DMS153 (cell line): ENCODE data around the gene APPBP2.
"Not testable (repeated sequence)": the region's sequence is repeated elsewhere in the genome, so short reads cannot be mapped to it uniquely, and the experiment has no call there.

Experiments used
- DNase-seq: peaks from one replicate; lab custom pipeline; 2025; lab: John Stamatoyannopoulos, UW

The APPBP2 gene

DNA sequence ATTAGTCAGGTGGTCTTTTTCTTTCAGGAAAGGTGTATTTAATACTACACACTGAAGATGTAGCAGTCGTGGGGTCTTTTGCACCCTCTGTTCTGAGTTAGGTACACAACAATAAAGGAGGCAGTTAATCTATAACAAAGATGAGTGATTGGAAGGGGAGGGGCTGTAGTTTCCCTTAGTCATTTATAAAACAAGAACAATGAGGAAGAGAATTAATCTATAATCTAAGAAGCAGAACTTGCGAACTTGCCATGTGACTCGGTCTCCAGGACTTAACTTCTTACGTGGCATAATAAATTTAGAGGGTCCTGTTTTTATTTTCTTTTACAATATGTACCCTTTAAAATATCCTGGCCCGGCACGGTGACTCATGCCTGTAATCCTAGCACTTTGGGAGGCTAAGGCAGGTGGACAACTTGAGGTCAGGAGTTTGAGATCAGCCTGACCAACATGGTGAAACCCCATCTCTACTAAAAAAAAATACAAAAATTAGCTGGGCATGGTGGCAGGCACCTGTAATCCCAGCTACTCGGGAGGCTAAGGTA lies 8.6 kb upstream of the APPBP2 start:
- DNase-seq = no peak

- DNase-seq = no peak
Observed at GRCh38 chr17:60534010-60534555, 8.0 kb upstream of the APPBP2 start.

DNA sequence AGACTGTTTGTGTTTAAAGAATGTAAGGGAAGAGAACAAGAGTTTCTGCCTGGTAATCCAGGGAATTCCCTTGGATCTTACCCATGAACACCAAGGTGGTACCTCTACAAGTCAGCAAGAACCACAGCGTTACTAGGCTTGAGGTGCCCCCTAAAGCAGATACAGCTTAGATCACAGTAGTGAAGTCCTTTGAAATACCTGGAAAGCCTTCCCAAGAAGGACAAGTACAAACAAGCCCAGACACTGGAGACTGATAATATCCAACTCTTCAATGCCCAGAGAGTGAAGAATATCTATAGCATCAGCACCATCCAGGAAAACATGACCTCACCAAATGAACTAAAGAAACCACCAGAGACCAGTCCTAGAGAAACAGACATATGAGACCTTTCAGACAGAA lies 3.8 kb upstream of the APPBP2 start:
- DNase-seq = no peak

DNA sequence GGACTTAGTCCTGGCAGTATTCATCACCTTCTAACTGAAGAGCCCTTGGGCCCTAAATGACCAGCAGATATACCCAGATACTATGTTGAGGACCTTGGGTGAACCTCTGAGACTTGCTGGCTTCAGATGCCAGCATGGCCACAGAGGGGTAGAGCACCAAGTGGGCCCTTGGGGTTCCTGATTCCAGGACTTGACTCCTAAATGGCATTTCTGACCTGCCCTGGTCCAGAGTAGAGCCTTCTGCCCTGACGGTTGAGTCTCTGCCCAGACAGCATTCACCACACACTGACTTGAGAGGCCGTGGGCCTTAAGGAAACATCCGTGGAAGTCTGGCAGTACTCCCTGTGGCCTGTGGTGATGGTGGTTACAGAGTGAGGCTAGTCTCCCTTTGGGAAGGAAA lies 2.8 kb upstream of the APPBP2 start:
- DNase-seq = no peak

DNA sequence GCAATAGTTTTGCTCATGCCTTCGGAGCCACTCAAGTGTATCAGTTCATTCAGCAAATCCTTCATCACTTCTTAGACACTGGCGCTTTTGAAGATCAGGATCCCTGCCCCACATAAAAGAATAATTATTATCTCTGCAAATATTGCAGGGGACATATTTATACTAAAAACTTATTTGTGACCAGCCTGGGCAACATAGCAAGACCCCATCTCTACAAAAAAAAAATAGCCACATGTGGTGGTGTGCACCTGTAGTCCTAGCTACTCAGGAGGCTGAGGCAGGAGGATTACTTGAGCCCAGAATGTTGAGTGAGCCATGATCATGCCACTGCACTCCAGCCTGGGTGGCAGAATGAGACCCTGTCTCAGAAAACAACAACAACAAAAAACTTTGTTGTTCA lies 1.7 kb upstream of the APPBP2 start:
- no peak for DNase-seq

DNA sequence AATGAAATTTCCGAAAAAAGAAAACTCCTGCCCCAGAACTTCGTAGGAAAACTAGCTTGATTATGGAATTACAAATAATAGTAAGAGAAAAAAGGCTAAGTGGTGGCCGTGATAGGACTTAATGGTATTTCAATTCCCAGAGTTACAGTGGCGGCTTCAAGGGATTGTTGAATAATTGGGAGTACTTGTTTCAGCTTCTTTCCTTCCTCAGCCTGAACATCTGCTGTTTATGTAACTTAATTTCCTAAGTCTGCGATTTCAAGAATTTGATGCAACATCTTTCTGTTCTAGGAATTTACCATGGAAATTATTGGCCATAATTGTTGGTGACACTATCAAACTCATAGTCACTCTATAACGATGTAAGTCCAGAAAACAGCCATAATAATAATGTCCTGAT lies 684 bp upstream of the APPBP2 start:
- DNase-seq = no peak

DNA sequence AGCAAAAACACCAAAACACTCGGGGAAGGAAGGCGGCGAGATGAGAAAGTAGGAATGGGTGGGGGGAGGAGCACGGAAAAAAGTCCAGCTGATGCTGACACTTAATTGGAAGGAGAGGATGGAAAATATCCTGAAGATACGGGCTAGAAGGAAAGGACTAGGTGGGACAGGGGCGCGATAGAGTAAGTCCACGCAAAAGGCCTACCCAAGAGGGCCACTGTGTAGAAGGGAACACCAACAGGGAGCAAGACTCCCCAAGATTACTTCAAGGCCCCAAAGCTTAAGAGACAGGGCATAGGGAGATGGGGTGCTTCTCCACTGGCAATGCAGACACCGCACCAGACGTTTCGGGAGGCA lies 736 bp downstream of the APPBP2 start:
- DNase-seq = no peak

- DNase-seq = no peak
Observed at GRCh38 chr17:60524463-60525327, 1.3 kb downstream of the APPBP2 start.

DNA sequence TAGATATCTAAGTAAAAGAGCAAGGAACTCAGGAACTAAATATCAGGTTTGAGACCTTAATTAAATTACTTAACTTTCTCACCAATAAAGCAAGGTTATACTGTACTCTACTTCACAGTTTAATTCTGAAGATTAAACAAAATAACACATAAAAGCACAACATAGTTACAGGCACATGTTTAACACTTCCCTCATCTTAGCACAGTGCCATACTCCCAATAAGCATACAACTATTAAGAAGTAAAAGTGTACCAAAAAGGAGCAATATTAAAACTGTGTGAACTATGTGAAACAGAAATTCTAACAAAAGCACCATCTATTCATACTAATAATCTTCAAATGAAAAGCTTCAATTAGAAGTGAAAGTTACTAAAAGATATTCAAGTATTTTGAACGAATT lies 2.2 kb downstream of the APPBP2 start:
- no peak for DNase-seq

- DNase-seq = no peak
Observed at GRCh38 chr17:60522889-60523626, 3.0 kb downstream of the APPBP2 start.

DNA sequence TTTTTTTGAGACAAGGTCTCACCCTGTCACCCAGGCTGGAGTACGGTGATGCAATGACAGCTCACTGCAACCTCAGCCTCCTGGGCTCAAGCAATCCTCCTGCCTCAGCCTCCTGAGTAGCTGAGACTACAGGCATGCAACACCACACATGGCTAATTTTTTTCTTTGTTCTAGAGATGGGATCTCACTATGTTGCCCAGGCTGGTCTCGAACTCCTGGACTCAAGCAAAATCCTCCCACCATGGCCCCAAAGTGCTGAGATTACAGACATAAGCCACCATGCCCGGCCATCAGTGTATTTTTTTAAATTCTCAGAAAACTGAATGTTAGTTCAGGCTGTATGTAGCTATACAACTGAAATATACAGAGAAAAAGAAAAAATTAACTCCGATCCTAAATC lies 6.2 kb downstream of the APPBP2 start:
- DNase-seq = no peak

- not testable (repeated sequence) for DNase-seq
Observed at GRCh38 chr17:60515683-60516082, 10.4 kb downstream of the APPBP2 start.

DNA sequence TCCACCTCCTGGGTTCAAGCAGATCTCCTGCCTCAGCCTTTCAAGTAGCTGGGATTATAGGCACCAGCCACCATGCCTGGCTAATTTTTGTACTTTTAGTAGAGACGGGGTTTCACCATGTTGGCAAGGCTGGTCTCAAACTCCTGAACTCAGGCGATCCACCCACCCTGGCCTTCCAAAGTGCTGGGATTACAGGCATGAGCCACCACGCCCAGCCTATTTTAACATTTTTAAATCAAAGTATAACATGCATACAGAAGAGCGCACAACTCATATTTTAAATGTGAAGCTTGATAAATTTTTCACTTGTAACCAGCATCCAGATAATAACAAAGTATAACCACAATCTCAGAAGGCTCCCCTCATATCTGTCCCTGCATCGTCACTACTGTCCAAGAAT lies 10.8 kb downstream of the APPBP2 start:
- not testable (repeated sequence) for DNase-seq

DNA sequence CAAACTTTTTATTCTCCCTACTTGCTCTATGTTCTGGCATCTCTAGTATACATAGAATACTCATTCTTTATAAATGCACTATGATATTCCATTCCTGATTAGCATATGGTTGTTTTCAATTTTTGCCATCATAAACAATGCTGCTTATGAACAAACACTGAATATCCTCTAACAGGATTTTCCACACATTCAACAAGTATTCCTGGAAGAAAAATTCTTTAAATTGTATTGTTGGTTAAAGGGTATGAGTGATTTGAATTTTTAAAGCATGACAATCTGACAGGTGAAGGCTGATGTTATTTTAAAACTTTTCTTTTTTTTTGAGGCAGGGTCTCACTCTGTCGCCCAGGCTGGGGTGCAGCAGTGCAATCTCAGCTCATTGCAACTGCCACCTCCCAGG lies 11.5 kb downstream of the APPBP2 start:
- no peak for DNase-seq

- DNase-seq = no peak
Observed at GRCh38 chr17:60514053-60514452, 12.0 kb downstream of the APPBP2 start.

DNA sequence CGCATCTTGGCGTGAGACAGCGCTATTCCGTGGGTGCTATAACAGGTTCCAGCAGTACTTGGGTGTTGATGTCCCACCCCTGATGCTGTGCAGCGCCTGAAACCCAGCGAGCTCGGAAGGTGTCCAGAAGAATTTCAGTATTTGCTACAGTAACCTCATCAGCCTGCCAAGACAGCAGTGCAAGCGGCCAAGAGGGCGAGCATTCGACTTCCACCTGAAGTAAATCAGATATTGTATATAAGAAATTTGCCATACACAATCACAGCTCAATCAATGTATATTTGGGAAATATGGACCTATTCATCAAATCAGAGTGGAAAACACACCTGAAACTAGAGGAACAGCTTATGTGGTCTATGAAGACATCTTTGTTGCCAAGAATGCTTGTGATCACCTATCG lies 13.0 kb downstream of the APPBP2 start:
- DNase-seq = no peak

GRCh38 chr17:60510723-60511122 lies 15.3 kb downstream of the APPBP2 start:
- DNase-seq = no peak

DNA sequence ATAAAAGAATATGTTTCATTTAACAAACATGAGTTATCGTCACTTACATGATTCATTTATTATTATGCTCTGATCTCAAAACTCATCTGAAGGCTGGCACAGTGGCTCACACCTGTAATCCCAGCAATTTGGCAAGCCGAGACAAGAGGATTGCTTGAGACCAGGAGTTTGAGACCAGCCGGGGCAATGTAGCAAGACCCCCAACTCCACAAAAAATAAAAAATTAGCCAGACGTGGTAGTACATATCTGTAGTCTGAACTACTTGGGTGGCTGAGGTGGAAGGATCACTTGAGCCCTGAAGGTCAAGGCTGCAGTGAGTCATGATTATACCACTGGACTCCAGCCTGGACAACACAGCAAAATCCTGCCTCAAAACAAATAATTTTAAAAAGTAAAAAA lies 16.0 kb downstream of the APPBP2 start:
- no peak for DNase-seq

GRCh38 chr17:60508384-60508980 lies 17.6 kb downstream of the APPBP2 start:
- DNase-seq = no peak

GRCh38 chr17:60506312-60506711 lies 19.7 kb downstream of the APPBP2 start:
- no peak for DNase-seq

GRCh38 chr17:60502145-60502544 lies 23.9 kb downstream of the APPBP2 start:
- DNase-seq = no peak

DNA sequence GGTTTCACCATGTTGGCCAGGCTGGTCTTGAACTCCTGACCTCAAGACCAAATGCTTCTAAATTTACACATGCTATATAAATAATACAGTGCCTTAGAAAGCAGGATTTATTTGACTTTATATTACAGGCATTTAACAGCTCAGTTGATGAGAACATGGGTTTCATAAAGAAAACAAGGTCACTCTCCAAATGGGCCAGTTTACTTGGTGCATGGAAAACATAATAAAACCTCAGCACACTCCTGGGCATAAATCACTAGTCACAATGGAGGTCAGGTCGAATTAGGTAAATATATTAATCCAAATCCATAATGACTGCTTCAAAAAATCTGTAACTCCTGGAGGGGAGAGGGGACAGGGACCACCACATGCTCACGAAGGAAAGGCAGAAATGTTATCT lies 24.5 kb downstream of the APPBP2 start:
- no peak for DNase-seq

- DNase-seq = no peak
Observed at GRCh38 chr17:60496041-60496440, 30.0 kb downstream of the APPBP2 start.
